Pulmonary artery endothelial cell (primary cell): ENCODE results near the gene MYDGF. TPM values are rescaled to one million over a fixed set of nuclear protein-coding genes. Genes with fewer than 3 reads are reported as not detected.
A peak's percentile ranks its signal among the peaks of the same experiment; 100 is the strongest.

ENCODE experiments used
- DNase-seq: peaks from one replicate; pipeline ENCODE4 v3.0.0-alpha.2; 2011; ENCODE audit warnings: low read depth, low spot score
- total RNA-seq: library from RNA; depleted of rRNA; stranded (reverse); fragments of >200 nt; gene quantifications from 2 replicates; pipeline ENCODE4 v1.2.3, GENCODE V29; 2014

MYDGF gene
- total RNA-seq, 1 donor from 2014 or later = 242 TPM

GRCh38 chr19:4676955-4677731 lies 7.0 kb upstream of the MYDGF start:
- DNase-seq = no peak

GRCh38 chr19:4675346-4675745 lies 5.2 kb upstream of the MYDGF start:
- DNase-seq = no peak

GRCh38 chr19:4673726-4674125 lies 3.6 kb upstream of the MYDGF start:
- no peak for DNase-seq

- DNase-seq = no peak
Observed at GRCh38 chr19:4673216-4673615, 3.1 kb upstream of the MYDGF start.

- DNase-seq = no peak
Observed at GRCh38 chr19:4671185-4671851, 1.2 kb upstream of the MYDGF start.

- no peak for DNase-seq
Observed at GRCh38 chr19:4664642-4665041, 5.5 kb downstream of the MYDGF start.

- no peak for DNase-seq
Observed at GRCh38 chr19:4662812-4663211, 7.3 kb downstream of the MYDGF start.

- no peak for DNase-seq
Observed at GRCh38 chr19:4662020-4662695, 8.0 kb downstream of the MYDGF start.

- no peak for DNase-seq
Observed at GRCh38 chr19:4660993-4661392, 9.1 kb downstream of the MYDGF start.

- DNase-seq = no peak
Observed at GRCh38 chr19:4660181-4660791, 9.9 kb downstream of the MYDGF start.

- DNase-seq = no peak
Observed at GRCh38 chr19:4657835-4658234, 12.3 kb downstream of the MYDGF start.

GRCh38 chr19:4657262-4657661 lies 12.9 kb downstream of the MYDGF start:
- DNase-seq = no peak

- DNase-seq = no peak
Observed at GRCh38 chr19:4656102-4656501, 14.0 kb downstream of the MYDGF start.

GRCh38 chr19:4654437-4655361 lies 15.4 kb downstream of the MYDGF start:
- DNase-seq = no peak

GRCh38 chr19:4653793-4654436 lies 16.2 kb downstream of the MYDGF start:
- no peak for DNase-seq

- DNase-seq = no peak
Observed at GRCh38 chr19:4652075-4652474, 18.1 kb downstream of the MYDGF start.

- DNase-seq = no peak
Observed at GRCh38 chr19:4650159-4650558, 20.0 kb downstream of the MYDGF start.

- DNase-seq = no peak
Observed at GRCh38 chr19:4649392-4650047, 20.6 kb downstream of the MYDGF start.

GRCh38 chr19:4647676-4648644 lies 22.2 kb downstream of the MYDGF start:
- DNase-seq = peak; percentile 82
